Inferior parietal cortex (tissue), 1 donor: ENCODE data around the gene TFPI2.
"Not testable (repeated sequence)": the region's sequence is repeated elsewhere in the genome, so short reads cannot be mapped to it uniquely, and the experiment has no call there.

ENCODE experiments used
- DNase-seq: peaks from one replicate; pipeline ENCODE4 v3.0.0-alpha.2; 2016; ENCODE audit errors: extremely low spot score

The TFPI2 gene

GRCh38 chr7:93890464-93891068 lies at the start of gene TFPI2:
TFPI2 (minus strand) TSS chr7:93890753; CDS start chr7:93890678, 75 bp downstream.
- DNase-seq: no peak

GRCh38 chr7:93938293-93938692 lies 47.7 kb upstream of the TFPI2 start:
- DNase-seq: no peak

GRCh38 chr7:93937818-93938217 lies 47.3 kb upstream of the TFPI2 start:
- DNase-seq: no peak

- DNase-seq: no peak
Measured at GRCh38 chr7:93935102-93935501, 44.5 kb upstream of the TFPI2 start.

GRCh38 chr7:93933156-93933555 lies 42.6 kb upstream of the TFPI2 start:
- DNase-seq: no peak

GRCh38 chr7:93931655-93932054 lies 41.1 kb upstream of the TFPI2 start:
- no peak for DNase-seq

GRCh38 chr7:93927585-93927984 lies 37.0 kb upstream of the TFPI2 start:
- no peak for DNase-seq

- DNase-seq: no peak
Measured at GRCh38 chr7:93926800-93927199, 36.2 kb upstream of the TFPI2 start.

GRCh38 chr7:93923942-93924341 lies 33.4 kb upstream of the TFPI2 start:
- DNase-seq: no peak

GRCh38 chr7:93923296-93923695 lies 32.7 kb upstream of the TFPI2 start:
- DNase-seq: no peak

- peak; percentile 18 for DNase-seq
Measured at GRCh38 chr7:93921607-93922566, 31.3 kb upstream of the TFPI2 start, which contains the start of gene GNG11. GNG11 (plus strand) TSS chr7:93921735; CDS start chr7:93922138, 403 bp downstream.

- no peak for DNase-seq
Measured at GRCh38 chr7:93921186-93921585, 30.6 kb upstream of the TFPI2 start.

- DNase-seq: no peak
Measured at GRCh38 chr7:93920496-93921182, 30.1 kb upstream of the TFPI2 start.

- DNase-seq: not testable (repeated sequence)
Measured at GRCh38 chr7:93916315-93916714, 25.8 kb upstream of the TFPI2 start.

GRCh38 chr7:93915888-93916287 lies 25.3 kb upstream of the TFPI2 start:
- DNase-seq: not testable (repeated sequence)

- not testable (repeated sequence) for DNase-seq
Measured at GRCh38 chr7:93915206-93915842, 24.8 kb upstream of the TFPI2 start.

- DNase-seq: no peak
Measured at GRCh38 chr7:93914581-93915066, 24.1 kb upstream of the TFPI2 start.

- DNase-seq: no peak
Measured at GRCh38 chr7:93913197-93913596, 22.6 kb upstream of the TFPI2 start.

GRCh38 chr7:93911661-93912060 lies 21.1 kb upstream of the TFPI2 start:
- DNase-seq: not testable (repeated sequence)

GRCh38 chr7:93911242-93911641 lies 20.7 kb upstream of the TFPI2 start:
- DNase-seq: not testable (repeated sequence)
